Effector CD8-positive, alpha-beta T cell (primary cell): ENCODE results near the gene SRMS.
"Not testable (repeated sequence)": the region's sequence is repeated elsewhere in the genome, so short reads cannot be mapped to it uniquely, and the experiment has no call there.

Experiments
- DNase-seq: peaks from one replicate; lab custom pipeline; 2025; lab: John Stamatoyannopoulos, UW

Gene SRMS

DNA sequence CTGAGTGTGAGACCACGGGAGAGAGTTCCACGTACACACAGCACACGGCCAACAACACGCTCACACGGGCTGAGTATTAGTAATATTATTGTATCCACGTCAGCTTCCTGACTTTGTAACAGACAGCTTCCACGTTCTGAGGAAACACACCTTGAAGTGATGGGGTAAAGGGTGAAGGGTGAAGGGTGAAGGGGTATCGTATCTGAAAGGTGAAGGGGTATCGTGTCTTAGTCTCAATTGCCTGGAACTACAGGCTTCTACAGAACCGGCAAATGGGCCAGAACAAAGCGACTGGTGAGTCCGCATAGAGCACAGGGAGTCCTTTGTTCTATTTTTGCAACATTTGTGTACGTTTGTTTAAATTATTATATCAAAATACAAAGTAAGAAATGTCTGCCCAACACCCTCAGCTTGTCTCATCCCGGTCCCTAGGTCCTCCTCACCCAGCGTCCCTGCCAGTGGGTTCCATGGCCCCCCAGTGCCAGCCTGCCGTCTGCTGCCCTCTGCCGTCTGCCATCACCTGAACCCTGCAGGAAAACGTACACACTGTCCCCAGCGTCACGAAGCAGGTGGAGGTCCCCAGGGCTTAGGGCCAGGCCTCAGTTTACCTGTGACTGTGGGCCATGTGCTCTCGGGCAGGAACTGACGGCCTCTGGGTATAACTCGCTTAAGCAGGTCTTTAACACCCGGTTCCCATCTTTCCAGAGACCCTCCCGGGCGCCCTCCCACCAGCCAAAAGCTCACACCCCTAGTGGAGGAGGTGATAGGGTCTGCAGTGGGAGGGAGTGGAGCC is 30.9 kb upstream of the SRMS start:
- DNase-seq, result no peak

DNA sequence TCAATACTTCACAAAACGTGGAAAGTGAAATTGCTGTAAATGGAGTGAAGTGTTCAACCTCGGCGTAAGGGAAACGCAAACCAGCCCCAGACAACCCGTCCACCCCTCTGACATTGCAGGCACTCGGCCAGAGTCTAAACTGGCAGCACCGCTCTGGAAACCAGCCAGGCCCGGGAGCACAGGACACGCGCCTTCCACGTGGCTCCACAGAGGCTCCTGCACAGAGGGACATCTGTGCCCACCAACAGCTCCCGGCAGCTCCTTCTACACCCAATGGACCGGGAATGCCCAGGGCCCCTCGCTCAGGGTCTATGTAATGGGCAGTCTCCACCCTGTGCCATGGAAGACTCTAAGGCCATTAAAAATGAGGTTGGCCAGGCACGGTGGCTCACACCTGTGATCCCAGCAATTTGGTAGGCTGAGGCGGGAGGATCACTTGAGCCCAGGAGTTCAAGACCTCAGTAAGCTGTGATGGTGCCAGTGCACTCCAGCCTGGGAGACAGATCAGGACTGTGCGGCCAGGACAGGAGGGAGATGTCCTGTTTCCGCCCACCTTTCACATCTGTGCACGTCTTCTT is 29.9 kb upstream of the SRMS start:
- DNase-seq, result no peak

GRCh38 chr20:63576311-63576710 is 28.8 kb upstream of the SRMS start:
- DNase-seq, result no peak

- DNase-seq, result no peak
Measured at GRCh38 chr20:63574829-63575743, 27.5 kb upstream of the SRMS start.

- peak; percentile 61 for DNase-seq
Measured at GRCh38 chr20:63574156-63574828, 26.7 kb upstream of the SRMS start, which contains the start of gene HELZ2. Gene HELZ2, minus strand, starts transcription at chr20:63574239. Its CDS starts 1,854 bp downstream, at chr20:63572385.

GRCh38 chr20:63573647-63574131 is 26.1 kb upstream of the SRMS start:
- DNase-seq, result no peak

DNA sequence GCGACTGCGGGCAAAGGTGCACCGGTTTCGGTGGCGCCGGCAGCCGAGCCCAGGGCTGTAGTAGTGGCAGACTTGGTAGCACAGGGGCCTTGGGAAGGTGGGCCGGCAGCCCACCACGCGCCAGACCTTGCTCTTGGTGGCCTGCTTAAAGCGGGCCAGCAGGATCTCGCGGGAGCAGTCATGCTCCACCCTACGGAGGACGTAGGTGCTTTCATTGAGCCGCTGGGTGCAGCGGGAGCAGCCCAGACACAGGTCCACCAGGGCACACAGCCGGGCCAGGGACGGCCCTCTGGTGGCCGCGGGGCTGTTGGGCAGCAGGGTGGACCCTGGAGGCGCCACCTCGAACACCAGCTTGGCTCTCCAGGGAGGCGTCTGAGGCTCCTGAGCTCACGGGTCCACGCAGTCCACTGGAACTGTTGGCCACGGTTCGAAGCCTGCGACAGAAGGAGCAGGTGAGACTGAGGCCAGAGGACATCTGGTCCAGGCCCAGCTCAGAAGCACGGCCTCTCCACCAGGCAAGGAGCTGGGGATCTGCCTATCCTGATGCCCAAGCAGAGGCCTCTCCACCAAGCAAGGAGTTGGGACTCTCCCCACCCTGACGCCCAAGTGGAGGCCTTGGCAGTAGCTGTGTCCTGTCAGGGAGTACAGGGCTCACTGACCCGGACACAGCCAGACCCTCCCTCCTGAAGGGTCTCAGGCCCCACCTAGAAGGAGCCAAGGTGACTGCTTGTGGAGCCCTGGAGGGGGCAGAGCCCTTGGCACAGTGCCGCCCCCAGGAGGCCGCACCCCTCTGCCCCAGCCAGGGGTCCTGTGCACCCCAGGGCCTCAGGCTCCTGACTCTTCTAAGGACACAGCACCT is 25.5 kb upstream of the SRMS start:
- no peak for DNase-seq

DNA sequence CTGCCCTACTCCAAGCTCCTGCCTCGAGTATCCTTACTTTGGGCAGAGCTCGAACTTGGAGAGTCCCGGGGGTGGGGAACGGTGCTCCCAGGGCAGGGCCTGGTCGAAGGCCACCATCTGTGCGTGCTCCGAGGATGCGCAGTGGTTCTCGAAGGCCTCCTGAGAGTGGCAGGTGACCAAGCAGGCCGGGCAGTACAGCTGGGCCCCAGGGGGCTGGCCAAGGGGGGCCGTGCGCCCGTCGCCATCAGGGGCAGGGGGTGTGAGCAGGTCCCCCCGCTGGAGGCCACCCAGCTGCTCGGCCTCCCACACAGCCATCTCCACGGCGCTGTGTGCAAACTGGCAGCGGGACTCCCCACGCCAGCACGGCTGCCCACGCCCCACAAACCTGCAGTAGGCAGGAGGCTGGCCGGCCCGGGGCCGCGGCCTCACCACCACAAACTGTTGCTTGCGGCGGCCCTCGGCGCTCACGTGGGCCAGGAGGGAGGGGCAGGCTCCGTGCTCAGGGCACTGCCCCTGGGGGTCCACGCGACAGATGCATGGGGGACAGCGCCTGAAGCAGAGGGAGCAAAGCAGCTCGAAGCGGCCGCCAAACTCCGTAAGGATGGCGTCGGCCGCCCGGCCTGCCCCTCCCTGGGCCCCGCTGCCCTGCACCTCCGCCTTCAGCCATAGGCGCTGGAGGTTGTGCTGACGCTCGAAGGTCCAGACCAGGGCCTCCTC is 24.7 kb upstream of the SRMS start:
- no peak for DNase-seq

- DNase-seq, result not testable (repeated sequence)
Measured at GRCh38 chr20:63571087-63571478, 23.5 kb upstream of the SRMS start.

DNA sequence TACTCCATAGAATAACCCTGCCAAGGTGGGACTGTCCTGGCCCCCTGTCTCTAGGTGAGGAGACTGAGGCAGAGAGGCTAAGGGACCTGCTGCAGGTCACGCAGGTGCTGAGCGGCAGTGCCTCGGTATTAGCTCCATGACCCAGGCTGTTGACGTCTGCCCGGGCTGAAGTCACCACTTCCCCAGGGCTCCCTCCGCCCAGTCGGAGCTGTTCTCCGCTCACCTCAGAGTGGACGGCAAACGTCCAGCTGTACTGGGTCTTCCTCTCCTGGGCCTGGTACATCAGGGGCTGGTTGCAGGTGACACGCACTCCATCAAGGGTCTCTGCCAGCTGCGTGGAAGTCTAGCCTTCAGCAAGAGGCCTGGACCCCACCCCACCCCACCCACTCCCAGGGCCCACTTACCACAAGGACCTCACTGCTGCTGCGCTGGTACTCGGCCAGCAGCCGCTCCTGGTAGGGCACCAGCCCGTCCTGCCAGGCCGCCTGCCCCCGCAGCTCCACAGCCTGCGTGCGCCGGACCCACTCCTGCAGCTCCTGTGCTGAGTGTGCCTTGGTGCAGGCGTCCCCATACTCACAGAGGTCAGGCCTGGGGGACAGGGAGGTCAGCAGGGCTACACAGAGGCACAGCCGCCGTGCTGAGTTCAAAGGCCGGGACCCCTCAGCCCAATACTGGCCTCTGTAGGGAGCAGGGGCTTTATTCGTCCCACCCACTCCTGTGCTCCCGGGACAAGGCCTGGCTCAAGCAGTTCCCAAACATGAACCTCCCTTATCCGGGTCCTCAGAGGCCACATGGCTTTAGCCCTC is 22.9 kb upstream of the SRMS start:
- DNase-seq, result no peak

DNA sequence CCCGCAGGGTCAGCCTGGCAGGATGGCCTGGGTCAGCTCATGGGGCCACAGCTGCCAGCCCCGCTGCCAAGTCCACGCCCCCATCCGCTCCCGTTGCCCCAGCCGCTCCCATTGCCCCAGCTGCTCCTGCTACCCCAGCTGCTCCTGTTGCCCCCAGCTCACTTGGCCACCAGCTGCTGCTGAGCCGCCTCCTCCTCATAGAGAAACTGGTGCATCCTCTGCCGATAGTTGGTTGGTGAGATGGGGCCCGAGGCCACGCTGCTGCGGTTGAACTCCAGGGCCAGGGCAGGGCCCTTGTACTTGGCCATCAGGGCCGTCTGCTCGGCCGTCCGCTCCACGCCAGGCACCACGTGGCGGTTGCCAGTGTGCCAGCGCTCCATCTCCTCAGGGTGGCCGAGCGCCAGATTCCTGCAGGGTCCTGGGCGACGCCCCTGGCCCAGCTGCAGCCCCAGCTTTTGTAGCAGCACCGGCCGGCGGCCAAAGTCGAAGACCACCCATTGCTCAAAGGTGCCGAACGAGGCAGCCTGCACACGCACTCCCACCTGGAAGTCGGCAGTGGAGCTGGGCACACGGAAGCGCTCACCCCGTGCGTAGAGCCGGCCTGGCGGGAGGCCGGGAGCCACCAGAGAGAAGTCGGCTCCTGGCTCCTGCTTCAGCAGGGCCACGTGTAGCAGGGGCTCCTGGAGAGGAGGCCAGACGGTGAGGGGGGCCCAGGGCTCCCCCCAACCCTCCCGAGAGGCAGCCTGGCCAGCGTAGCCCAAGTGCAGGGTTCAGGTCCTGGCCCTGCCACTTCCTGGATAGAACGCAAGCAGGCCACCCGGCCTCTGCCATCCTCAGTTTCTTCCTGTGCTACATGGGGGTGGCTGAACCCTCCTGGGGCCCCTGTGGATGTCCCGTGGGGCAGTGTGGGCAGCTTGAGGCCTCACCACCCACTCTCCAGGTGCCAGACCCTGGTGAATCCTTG is 21.7 kb upstream of the SRMS start:
- DNase-seq, result no peak

- DNase-seq, result no peak
Measured at GRCh38 chr20:63568170-63568981, 20.8 kb upstream of the SRMS start.

GRCh38 chr20:63567386-63568169 is 20.0 kb upstream of the SRMS start:
- no peak for DNase-seq

- DNase-seq, result no peak
Measured at GRCh38 chr20:63567136-63567385, 19.5 kb upstream of the SRMS start.

- DNase-seq, result no peak
Measured at GRCh38 chr20:63566395-63567135, 19.0 kb upstream of the SRMS start.
